Panc1 (cell line): ENCODE measurements around the gene SLC44A1.
A peak's percentile ranks its signal among the peaks of the same experiment; 100 is the strongest.

Experiments used
- CTCF ChIP-seq: fragments of 450-650 bp; IDR thresholded peaks from 2 replicates; pipeline ENCODE4 v1.5.1; 2017; ENCODE audit warnings: mild to moderate bottlenecking
- POLR2AphosphoS5 ChIP-seq: IDR thresholded peaks from 2 replicates; pipeline ENCODE4 v1.6.1; 2012; ENCODE audit warnings: mild to moderate bottlenecking, low read depth, low read length, moderate library complexity

- peak; percentile 11; the same call in 1 of the 2 replicates for TF ChIP-seq CTCF
- no peak for TF ChIP-seq POLR2AphosphoS5
These were observed 157.2 kb downstream of the SLC44A1 start for GRCh38 chr9:105401651-105402050.
